NCI-H774 (cell line): ENCODE measurements around the gene LXN.

Experiments
- DNase-seq: peaks from one replicate; lab custom pipeline; 2025; lab: John Stamatoyannopoulos, UW

The LXN gene

GRCh38 chr3:158668506-158668905, 3.9 kb downstream of the LXN start:
- DNase-seq = no peak

GRCh38 chr3:158666416-158666815, 6.0 kb downstream of the LXN start:
- no peak for DNase-seq

- DNase-seq = no peak
Measured at GRCh38 chr3:158663832-158664231, 8.6 kb downstream of the LXN start.

- no peak for DNase-seq
Measured at GRCh38 chr3:158663246-158663645, 9.2 kb downstream of the LXN start.

GRCh38 chr3:158660711-158661110, 11.7 kb downstream of the LXN start:
- no peak for DNase-seq

GRCh38 chr3:158659454-158660237, 12.8 kb downstream of the LXN start:
- DNase-seq = peak; percentile 57

- DNase-seq = no peak
Measured at GRCh38 chr3:158658889-158659288, 13.6 kb downstream of the LXN start.

- no peak for DNase-seq
Measured at GRCh38 chr3:158652463-158652862, 20.0 kb downstream of the LXN start.

- DNase-seq = no peak
Measured at GRCh38 chr3:158651192-158651591, 21.3 kb downstream of the LXN start.

GRCh38 chr3:158649791-158650190, 22.7 kb downstream of the LXN start:
- DNase-seq = no peak

- DNase-seq = peak; percentile 98
Measured at GRCh38 chr3:158644345-158644908, 28.0 kb downstream of the LXN start, which contains the start of gene GFM1. Gene GFM1, plus strand, starts transcription at chr3:158644527. Its CDS starts 108 bp downstream, at chr3:158644635.

- DNase-seq = no peak
Measured at GRCh38 chr3:158642474-158643210, 29.8 kb downstream of the LXN start.

GRCh38 chr3:158642005-158642404, 30.4 kb downstream of the LXN start:
- DNase-seq = no peak

GRCh38 chr3:158640646-158641045, 31.8 kb downstream of the LXN start:
- no peak for DNase-seq

- DNase-seq = no peak
Measured at GRCh38 chr3:158631981-158632380, 40.5 kb downstream of the LXN start.

- no peak for DNase-seq
Measured at GRCh38 chr3:158625881-158626280, 46.6 kb downstream of the LXN start.

- DNase-seq = no peak
Measured at GRCh38 chr3:158617982-158618875, 54.2 kb downstream of the LXN start.
